GM23338 (cell line): ENCODE measurements around the gene KLK12. TPM values are rescaled to one million over a fixed set of nuclear protein-coding genes. Genes with fewer than 3 reads are reported as not detected.

Experiments
- ATAC-seq: fragments of 200-7000 bp; cut with Tn5 transposase; 3 replicates; pipeline ENCODE4 v1.9.1; 2020
- DNase-seq: peaks from one replicate; pipeline ENCODE4 v3.0.0-alpha.2; 2015; ENCODE audit warnings: low spot score
- H2AFZ ChIP-seq: fragments of 200-600 bp; sonication (generic); 2 replicates; pipeline ENCODE4 v1.8.0; 2016; ENCODE audit warnings: antibody characterized with exemption, mild to moderate bottlenecking, moderate library complexity
- H3F3A ChIP-seq: fragments of 200-600 bp; sonication (generic); replicated peaks from 2 replicates; pipeline ENCODE4 v1.8.0; 2017; ENCODE audit warnings: antibody characterized with exemption, mixed run types, low read depth
- H3K27ac ChIP-seq: fragments of 200-600 bp; sonication (generic); 2 replicates; pipeline ENCODE4 v1.6.1; 2016; ENCODE audit warnings: low read depth
- H3K27me3 ChIP-seq: fragments of 200-600 bp; sonication (generic); 2 replicates; pipeline ENCODE4 v1.8.0; 2016; ENCODE audit warnings: mild to moderate bottlenecking, mixed run types, moderate library complexity; ENCODE audit not compliant: insufficient read depth
- H3K36me3 ChIP-seq: fragments of 200-600 bp; sonication (generic); 2 replicates; pipeline ENCODE4 v1.8.0; 2016; ENCODE audit warnings: mild to moderate bottlenecking; ENCODE audit not compliant: insufficient read depth
- H3K4me1 ChIP-seq: fragments of 200-600 bp; sonication (generic); 2 replicates; pipeline ENCODE4 v1.8.0; 2016; ENCODE audit warnings: mild to moderate bottlenecking, moderate library complexity; ENCODE audit not compliant: insufficient read depth
- H3K4me2 ChIP-seq: fragments of 200-600 bp; sonication (generic); 2 replicates; pipeline ENCODE4 v1.7.1; 2017; ENCODE audit warnings: mixed run types
- H3K4me3 ChIP-seq: fragments of 200-600 bp; sonication (generic); 2 replicates; pipeline ENCODE4 v1.6.1; 2016; ENCODE audit warnings: mixed run types
- H3K79me2 ChIP-seq: fragments of 200-600 bp; sonication (generic); replicated peaks from 2 replicates; pipeline ENCODE4 v1.8.0; 2017; ENCODE audit warnings: mild to moderate bottlenecking; ENCODE audit not compliant: insufficient read depth
- H3K9me2 ChIP-seq: fragments of 200-600 bp; sonication (generic); 2 replicates; pipeline ENCODE4 v1.8.0; 2017; ENCODE audit not compliant: insufficient read depth
- H4K20me1 ChIP-seq: fragments of 200-600 bp; sonication (generic); replicated peaks from 2 replicates; pipeline ENCODE4 v1.8.0; 2017; ENCODE audit warnings: mild to moderate bottlenecking; ENCODE audit not compliant: insufficient read depth
- H3K27ac Mint-ChIP-seq: 2 replicates; pipeline ENCODE4 v1.8.0; 2020; ENCODE audit warnings: inconsistent platforms, mild to moderate bottlenecking, moderate library complexity, mixed read lengths
- H3K27me3 Mint-ChIP-seq: 3 replicates; pipeline ENCODE4 v1.8.0; 2022; ENCODE audit warnings: low read depth, mild to moderate bottlenecking, moderate library complexity, mixed read lengths, inconsistent platforms; ENCODE audit not compliant: insufficient read depth, poor library complexity
- H3K36me3 Mint-ChIP-seq: 3 replicates; pipeline ENCODE4 v1.8.0; 2021; ENCODE audit warnings: low read depth, mild to moderate bottlenecking, inconsistent platforms, moderate library complexity, mixed read lengths
- H3K4me1 Mint-ChIP-seq: 3 replicates; pipeline ENCODE4 v1.8.0; 2020; ENCODE audit warnings: mild to moderate bottlenecking, inconsistent platforms, mixed read lengths
- H3K4me3 Mint-ChIP-seq: 3 replicates; pipeline ENCODE4 v1.8.0; 2021; ENCODE audit warnings: moderate library complexity, mild to moderate bottlenecking, inconsistent platforms, mixed read lengths
- H3K9me3 Mint-ChIP-seq: 3 replicates; pipeline ENCODE4 v1.8.0; 2020; ENCODE audit warnings: moderate library complexity, mild to moderate bottlenecking, inconsistent platforms, mixed read lengths
- EZH2 ChIP-seq: fragments of 200-600 bp; sonication (generic); IDR thresholded peaks from one replicate; pipeline ENCODE4 v1.8.0; 2017; ENCODE audit warnings: antibody characterized with exemption, mild to moderate bottlenecking, low read depth; ENCODE audit not compliant: unreplicated experiment
- EZH2phosphoT487 ChIP-seq: fragments of 200-600 bp; sonication (generic); IDR thresholded peaks from one replicate; pipeline ENCODE4 v1.8.1; 2018; ENCODE audit warnings: antibody characterized with exemption; ENCODE audit not compliant: unreplicated experiment
- NANOG ChIP-seq: IDR thresholded peaks from 2 replicates; pipeline ENCODE4 v1.6.1; 2016; ENCODE audit warnings: antibody characterized with exemption, borderline replicate concordance
- POLR2AphosphoS5 ChIP-seq: IDR thresholded peaks from 2 replicates; pipeline ENCODE4 v1.6.1; 2016; ENCODE audit warnings: antibody characterized with exemption, low read depth
- ZNF331 ChIP-seq: fragments of 250-450 bp; sonication (Bioruptor Pico); IDR thresholded peaks from 2 replicates; pipeline ENCODE4 v1.5.0; 2020; ENCODE audit warnings: low read depth, mild to moderate bottlenecking, moderate library complexity
- polyA plus RNA-seq: library from polyadenylated mRNA; unstranded; fragments of >200 nt; fragmentation: Nextera tagmentation; extraction: Ambion mirVana; gene quantifications from 2 replicates; pipeline ENCODE4 v1.2.1, GENCODE V29; 2016
- total RNA-seq: library from RNA; depleted of rRNA; stranded (reverse); fragments of >200 nt; shearing (Covaris generic); gene quantifications from 2 replicates; pipeline ENCODE4 v1.2.3, GENCODE V29; 2014
- TF ChIP-seq, protein P1 (sequence below): IDR thresholded peaks from one replicate; pipeline ENCODE4 v1.6.1; 2018; ENCODE audit warnings: antibody characterized with exemption; ENCODE audit not compliant: unreplicated experiment
- TF ChIP-seq, protein P2 (sequence below): fragments of 250-450 bp; sonication (Bioruptor Pico); IDR thresholded peaks from 2 replicates; pipeline ENCODE4 v1.5.0; 2020; ENCODE audit warnings: mild to moderate bottlenecking, moderate library complexity
- TF ChIP-seq, protein P3 (sequence below), 2 experiments: fragments of 200-600 bp in 1 of 2; sonication (generic) in 1 of 2; conservative IDR thresholded peaks; 2 replicates each; pipeline versions ENCODE4 v1.5.1 to v1.6.1; 2016 to 2017; ENCODE audit warnings: antibody characterized with exemption in 2 of 2, low read depth in 2 of 2, mild to moderate bottlenecking in 2 of 2, moderate library complexity in 1 of 2

The KLK12 gene
- total and polyA plus RNA-seq, 2 experiments from 2014 or later: not detected

DNA sequence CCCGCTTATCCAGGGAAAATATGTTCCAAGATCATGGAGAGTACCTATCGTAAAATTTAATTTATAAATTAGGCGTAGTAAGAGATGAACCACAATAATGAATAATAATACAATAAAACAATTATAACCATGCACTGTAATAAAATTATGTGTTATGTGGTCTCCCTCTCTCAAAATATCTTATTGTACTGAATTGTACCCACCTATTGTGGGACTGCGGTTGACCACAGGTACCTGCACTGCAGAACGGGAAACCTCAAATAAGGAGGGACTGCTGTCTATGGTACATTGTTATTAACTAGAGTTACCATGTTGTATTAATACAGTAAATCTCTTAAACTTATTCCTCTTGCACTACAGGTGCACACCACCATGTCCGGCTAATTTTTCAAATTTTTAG, 5.3 kb upstream of the KLK12 start (continued):
- TF ChIP-seq ZNF331 (CRISPR knock-in tag): no peak
- TF ChIP-seq NANOG: no peak
- no peak for TF ChIP-seq EZH2phosphoT487

DNA sequence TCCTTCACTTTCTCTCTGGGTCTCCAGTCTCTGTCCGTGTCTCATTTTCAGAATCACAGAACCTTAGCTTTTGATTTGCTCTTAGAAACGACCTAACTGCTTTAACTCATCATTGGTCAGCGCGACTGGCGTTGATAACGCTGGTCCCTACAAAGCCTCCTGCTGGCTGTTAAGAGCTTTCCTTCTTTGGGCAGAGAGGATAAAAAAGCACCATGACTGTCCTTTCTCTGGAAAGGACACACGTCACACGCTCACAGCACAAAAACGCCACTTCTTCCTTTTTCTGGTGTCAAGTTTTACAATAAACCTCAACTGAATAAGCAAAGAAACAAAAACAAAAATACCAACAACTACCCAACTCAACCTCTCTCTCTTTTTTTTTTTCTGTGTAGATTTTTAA, 1.7 kb upstream of the KLK12 start:
- no peak for TF ChIP-seq EZH2
- TF ChIP-seq POLR2AphosphoS5: no peak
- TF ChIP-seq, protein P1, sequence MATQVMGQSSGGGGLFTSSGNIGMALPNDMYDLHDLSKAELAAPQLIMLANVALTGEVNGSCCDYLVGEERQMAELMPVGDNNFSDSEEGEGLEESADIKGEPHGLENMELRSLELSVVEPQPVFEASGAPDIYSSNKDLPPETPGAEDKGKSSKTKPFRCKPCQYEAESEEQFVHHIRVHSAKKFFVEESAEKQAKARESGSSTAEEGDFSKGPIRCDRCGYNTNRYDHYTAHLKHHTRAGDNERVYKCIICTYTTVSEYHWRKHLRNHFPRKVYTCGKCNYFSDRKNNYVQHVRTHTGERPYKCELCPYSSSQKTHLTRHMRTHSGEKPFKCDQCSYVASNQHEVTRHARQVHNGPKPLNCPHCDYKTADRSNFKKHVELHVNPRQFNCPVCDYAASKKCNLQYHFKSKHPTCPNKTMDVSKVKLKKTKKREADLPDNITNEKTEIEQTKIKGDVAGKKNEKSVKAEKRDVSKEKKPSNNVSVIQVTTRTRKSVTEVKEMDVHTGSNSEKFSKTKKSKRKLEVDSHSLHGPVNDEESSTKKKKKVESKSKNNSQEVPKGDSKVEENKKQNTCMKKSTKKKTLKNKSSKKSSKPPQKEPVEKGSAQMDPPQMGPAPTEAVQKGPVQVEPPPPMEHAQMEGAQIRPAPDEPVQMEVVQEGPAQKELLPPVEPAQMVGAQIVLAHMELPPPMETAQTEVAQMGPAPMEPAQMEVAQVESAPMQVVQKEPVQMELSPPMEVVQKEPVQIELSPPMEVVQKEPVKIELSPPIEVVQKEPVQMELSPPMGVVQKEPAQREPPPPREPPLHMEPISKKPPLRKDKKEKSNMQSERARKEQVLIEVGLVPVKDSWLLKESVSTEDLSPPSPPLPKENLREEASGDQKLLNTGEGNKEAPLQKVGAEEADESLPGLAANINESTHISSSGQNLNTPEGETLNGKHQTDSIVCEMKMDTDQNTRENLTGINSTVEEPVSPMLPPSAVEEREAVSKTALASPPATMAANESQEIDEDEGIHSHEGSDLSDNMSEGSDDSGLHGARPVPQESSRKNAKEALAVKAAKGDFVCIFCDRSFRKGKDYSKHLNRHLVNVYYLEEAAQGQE: no peak
- TF ChIP-seq, protein P2, sequence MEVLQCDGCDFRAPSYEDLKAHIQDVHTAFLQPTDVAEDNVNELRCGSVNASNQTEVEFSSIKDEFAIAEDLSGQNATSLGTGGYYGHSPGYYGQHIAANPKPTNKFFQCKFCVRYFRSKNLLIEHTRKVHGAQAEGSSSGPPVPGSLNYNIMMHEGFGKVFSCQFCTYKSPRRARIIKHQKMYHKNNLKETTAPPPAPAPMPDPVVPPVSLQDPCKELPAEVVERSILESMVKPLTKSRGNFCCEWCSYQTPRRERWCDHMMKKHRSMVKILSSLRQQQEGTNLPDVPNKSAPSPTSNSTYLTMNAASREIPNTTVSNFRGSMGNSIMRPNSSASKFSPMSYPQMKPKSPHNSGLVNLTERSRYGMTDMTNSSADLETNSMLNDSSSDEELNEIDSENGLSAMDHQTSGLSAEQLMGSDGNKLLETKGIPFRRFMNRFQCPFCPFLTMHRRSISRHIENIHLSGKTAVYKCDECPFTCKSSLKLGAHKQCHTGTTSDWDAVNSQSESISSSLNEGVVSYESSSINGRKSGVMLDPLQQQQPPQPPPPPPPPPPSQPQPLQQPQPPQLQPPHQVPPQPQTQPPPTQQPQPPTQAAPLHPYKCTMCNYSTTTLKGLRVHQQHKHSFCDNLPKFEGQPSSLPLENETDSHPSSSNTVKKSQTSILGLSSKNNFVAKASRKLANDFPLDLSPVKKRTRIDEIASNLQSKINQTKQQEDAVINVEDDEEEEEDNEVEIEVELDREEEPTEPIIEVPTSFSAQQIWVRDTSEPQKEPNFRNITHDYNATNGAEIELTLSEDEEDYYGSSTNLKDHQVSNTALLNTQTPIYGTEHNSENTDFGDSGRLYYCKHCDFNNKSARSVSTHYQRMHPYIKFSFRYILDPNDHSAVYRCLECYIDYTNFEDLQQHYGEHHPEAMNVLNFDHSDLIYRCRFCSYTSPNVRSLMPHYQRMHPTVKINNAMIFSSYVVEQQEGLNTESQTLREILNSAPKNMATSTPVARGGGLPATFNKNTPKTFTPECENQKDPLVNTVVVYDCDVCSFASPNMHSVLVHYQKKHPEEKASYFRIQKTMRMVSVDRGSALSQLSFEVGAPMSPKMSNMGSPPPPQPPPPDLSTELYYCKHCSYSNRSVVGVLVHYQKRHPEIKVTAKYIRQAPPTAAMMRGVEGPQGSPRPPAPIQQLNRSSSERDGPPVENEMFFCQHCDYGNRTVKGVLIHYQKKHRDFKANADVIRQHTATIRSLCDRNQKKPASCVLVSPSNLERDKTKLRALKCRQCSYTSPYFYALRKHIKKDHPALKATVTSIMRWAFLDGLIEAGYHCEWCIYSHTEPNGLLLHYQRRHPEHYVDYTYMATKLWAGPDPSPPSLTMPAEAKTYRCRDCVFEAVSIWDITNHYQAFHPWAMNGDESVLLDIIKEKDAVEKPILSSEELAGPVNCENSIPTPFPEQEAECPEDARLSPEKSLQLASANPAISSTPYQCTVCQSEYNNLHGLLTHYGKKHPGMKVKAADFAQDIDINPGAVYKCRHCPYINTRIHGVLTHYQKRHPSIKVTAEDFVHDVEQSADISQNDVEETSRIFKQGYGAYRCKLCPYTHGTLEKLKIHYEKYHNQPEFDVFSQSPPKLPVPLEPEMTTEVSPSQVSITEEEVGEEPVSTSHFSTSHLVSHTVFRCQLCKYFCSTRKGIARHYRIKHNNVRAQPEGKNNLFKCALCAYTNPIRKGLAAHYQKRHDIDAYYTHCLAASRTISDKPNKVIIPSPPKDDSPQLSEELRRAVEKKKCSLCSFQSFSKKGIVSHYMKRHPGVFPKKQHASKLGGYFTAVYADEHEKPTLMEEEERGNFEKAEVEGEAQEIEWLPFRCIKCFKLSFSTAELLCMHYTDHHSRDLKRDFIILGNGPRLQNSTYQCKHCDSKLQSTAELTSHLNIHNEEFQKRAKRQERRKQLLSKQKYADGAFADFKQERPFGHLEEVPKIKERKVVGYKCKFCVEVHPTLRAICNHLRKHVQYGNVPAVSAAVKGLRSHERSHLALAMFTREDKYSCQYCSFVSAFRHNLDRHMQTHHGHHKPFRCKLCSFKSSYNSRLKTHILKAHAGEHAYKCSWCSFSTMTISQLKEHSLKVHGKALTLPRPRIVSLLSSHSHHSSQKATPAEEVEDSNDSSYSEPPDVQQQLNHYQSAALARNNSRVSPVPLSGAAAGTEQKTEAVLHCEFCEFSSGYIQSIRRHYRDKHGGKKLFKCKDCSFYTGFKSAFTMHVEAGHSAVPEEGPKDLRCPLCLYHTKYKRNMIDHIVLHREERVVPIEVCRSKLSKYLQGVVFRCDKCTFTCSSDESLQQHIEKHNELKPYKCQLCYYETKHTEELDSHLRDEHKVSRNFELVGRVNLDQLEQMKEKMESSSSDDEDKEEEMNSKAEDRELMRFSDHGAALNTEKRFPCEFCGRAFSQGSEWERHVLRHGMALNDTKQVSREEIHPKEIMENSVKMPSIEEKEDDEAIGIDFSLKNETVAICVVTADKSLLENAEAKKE (CRISPR knock-in tag): no peak
- TF ChIP-seq ZNF331 (CRISPR knock-in tag): no peak
- TF ChIP-seq, protein P3, sequence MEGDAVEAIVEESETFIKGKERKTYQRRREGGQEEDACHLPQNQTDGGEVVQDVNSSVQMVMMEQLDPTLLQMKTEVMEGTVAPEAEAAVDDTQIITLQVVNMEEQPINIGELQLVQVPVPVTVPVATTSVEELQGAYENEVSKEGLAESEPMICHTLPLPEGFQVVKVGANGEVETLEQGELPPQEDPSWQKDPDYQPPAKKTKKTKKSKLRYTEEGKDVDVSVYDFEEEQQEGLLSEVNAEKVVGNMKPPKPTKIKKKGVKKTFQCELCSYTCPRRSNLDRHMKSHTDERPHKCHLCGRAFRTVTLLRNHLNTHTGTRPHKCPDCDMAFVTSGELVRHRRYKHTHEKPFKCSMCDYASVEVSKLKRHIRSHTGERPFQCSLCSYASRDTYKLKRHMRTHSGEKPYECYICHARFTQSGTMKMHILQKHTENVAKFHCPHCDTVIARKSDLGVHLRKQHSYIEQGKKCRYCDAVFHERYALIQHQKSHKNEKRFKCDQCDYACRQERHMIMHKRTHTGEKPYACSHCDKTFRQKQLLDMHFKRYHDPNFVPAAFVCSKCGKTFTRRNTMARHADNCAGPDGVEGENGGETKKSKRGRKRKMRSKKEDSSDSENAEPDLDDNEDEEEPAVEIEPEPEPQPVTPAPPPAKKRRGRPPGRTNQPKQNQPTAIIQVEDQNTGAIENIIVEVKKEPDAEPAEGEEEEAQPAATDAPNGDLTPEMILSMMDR (conservative IDR thresholded peaks at IDR 0.05; ENCODE audit: low read depth in 2 of 2): peak in 1 of 2 experiments; percentile 9; a peak in 2 of 4 replicates
- H2AFZ ChIP-seq: no peak overlapping the region
- peaks cover 8% of the 10 kb centered on the region for H3K4me1 ChIP-seq
- no peak overlapping the region for H3K4me3 ChIP-seq
- no peak overlapping the region; the same call in 2 of the 3 replicates for H3K4me3 Mint-ChIP-seq
- peaks cover 18% of the 10 kb centered on the region for H3K4me1 Mint-ChIP-seq
- H3K4me2 ChIP-seq: no peak overlapping the region
- no peaks in the 10 kb centered on the region; the same call in 2 of the 3 replicates for H3K36me3 Mint-ChIP-seq
- no peak overlapping the region for H3K27ac ChIP-seq
- ATAC-seq (peak; percentile 43; the same call in 2 of the 3 replicates), DNase-seq (peak; percentile 65)
- H4K20me1 ChIP-seq: no peaks in the 10 kb centered on the region
- H3F3A ChIP-seq: no peaks in the 10 kb centered on the region
- no peak overlapping the region for H3K27ac Mint-ChIP-seq
- no peaks in the 10 kb centered on the region for H3K79me2 ChIP-seq
- no peaks in the 10 kb centered on the region for H3K36me3 ChIP-seq
- no peaks in the 10 kb centered on the region for H3K27me3 ChIP-seq
- no peaks in the 10 kb centered on the region for H3K9me2 ChIP-seq
- peaks cover 2% of the 10 kb centered on the region; the same call in 2 of the 3 replicates for H3K9me3 Mint-ChIP-seq
- H3K27me3 Mint-ChIP-seq: peaks cover 5% of the 10 kb centered on the region
